Gastrocnemius medialis (tissue), 4 donors: ENCODE data around the gene PPP1R9B. TPM values are rescaled to one million over a fixed set of nuclear protein-coding genes. Genes with fewer than 3 reads are reported as not detected.

ENCODE experiments used
- ATAC-seq, 2 donors: fragments of 150-250 bp; one replicate each; pipeline ENCODE4 v1.9.1; 2016
- DNase-seq, 2 donors: peaks; one replicate each; pipeline ENCODE4 v3.0.0-alpha.2; 2019
- H3K27ac ChIP-seq, 4 donors: fragments of 200-600 bp; sonication (generic); 1 replicate in 1 of 4; 2 replicates in 3 of 4; pipeline ENCODE4 v1.5.1; 2016 to 2018; ENCODE audit warnings: mild to moderate bottlenecking in 2 of 4, moderate library complexity in 1 of 4
- H3K27me3 ChIP-seq, 3 donors: fragments of 200-600 bp; sonication (generic) in 2 of 3; 1 replicate in 1 of 3; 2 replicates in 2 of 3; pipeline versions ENCODE4 v1.5.1 to v1.6.0; 2016 to 2019; ENCODE audit warnings: mild to moderate bottlenecking in 1 of 3, moderate library complexity in 1 of 3
- H3K36me3 ChIP-seq, 2 donors: fragments of 200-600 bp; sonication (generic) in 1 of 2; one replicate each; pipeline ENCODE4 v1.5.1; 2017 to 2018
- H3K4me1 ChIP-seq, 2 donors: fragments of 200-600 bp; sonication (generic) in 1 of 2; one replicate each; pipeline ENCODE4 v1.5.1; 2016 to 2017; ENCODE audit warnings: mild to moderate bottlenecking in 2 of 2
- H3K4me3 ChIP-seq, 4 donors: fragments of 200-600 bp; sonication (generic) in 3 of 4; 1 replicate in 1 of 4; 2 replicates in 3 of 4; pipeline ENCODE4 v1.5.1; 2016 to 2019; ENCODE audit warnings: mild to moderate bottlenecking in 2 of 4
- H3K9me3 ChIP-seq, 3 donors: fragments of 200-600 bp; sonication (generic) in 2 of 3; 1 replicate in 1 of 3; 2 replicates in 2 of 3; pipeline ENCODE4 v1.5.1; 2016 to 2019
- POLR2A ChIP-seq, 2 donors: fragments of 450-650 bp; IDR thresholded peaks; one replicate each; pipeline ENCODE4 v1.6.1; 2017; ENCODE audit warnings: antibody characterized with exemption in 2 of 2, mild to moderate bottlenecking in 2 of 2, moderate library complexity in 2 of 2
- in situ Hi-C, 4 donors: fragments of 200-750 bp; cut with MboI; loops; one replicate each; pipeline versions ENCODE4 v1.15.0 to v1.8.0; 2017; ENCODE audit warnings: low sequenced_read_pairs in 4 of 4
- intact Hi-C: fragments of 100-400 bp; cut with DNase I; formaldehyde crosslinking; loops from one replicate; pipeline ENCODE4 v1.15.1; 2023; ENCODE audit warnings: low total_unique reads
- total RNA-seq, 4 donors: library from RNA; depleted of rRNA; stranded (reverse); fragments of >200 nt; gene quantifications; one replicate each; pipeline versions ENCODE4 v1.1.0 to v1.2.3, GENCODE V29; 2016
- TF ChIP-seq, protein P1 (sequence below), 5 experiments: fragments of 450-650 bp in 3 of 5; fragments of 200-600 bp in 2 of 5; sonication (generic) in 2 of 5; IDR thresholded peaks in 4 of 5; conservative IDR thresholded peaks in 1 of 5; 1 replicate in 4 of 5; 2 replicates in 1 of 5; pipeline ENCODE4 v1.5.1; 2016 to 2019; ENCODE audit warnings: antibody characterized with exemption in 5 of 5, mild to moderate bottlenecking in 3 of 5, moderate library complexity in 3 of 5

Gene PPP1R9B
- total RNA-seq, 4 donors from 2014 or later: 4.7 to 18.8 (median 11.0) TPM

DNA sequence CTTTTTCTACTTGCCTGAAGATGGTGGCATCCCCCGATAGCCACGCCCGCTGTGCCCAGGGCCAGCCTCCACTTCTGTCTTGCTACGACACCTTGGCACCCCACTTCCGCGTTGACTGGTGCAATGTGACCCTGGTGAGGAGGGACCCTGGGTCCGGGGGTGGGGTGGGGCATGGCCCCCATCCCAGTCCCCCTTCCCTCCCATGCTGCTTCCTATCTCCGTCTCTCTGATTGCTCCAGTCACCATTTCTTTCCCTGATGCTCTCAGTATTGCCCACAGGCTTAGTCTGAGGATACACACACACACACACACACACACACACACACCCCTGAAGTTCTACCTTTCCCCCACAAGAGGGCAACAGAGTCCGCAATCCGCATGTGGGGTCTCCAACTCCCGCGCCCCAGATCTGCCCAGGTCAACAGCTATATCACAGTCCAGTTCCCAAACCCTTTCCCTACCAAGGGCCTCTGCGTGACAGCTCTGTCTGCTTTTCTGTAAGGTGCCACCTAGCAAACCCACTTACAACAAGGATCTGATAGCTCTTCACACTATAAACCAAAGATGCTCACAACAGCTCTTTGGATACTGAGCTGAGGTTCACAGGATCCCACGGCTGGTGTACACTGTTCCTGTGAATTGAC is 18.8 kb upstream of the PPP1R9B start:
- in situ Hi-C loops (no loop called here), intact Hi-C loops (loop anchor here (5.0 to 10.0 kb wide), 2 partner anchors 37 to 696 kb away; partner anchors contain the start of genes SAMD14 and TOB1)
- peaks cover 70 to 76% of the 10 kb centered on the region in 2 donors for H3K4me1 ChIP-seq
- H3K27ac ChIP-seq: peak overlapping the region; percentile 98 to 100 (median 99)
- TF ChIP-seq, protein P1, sequence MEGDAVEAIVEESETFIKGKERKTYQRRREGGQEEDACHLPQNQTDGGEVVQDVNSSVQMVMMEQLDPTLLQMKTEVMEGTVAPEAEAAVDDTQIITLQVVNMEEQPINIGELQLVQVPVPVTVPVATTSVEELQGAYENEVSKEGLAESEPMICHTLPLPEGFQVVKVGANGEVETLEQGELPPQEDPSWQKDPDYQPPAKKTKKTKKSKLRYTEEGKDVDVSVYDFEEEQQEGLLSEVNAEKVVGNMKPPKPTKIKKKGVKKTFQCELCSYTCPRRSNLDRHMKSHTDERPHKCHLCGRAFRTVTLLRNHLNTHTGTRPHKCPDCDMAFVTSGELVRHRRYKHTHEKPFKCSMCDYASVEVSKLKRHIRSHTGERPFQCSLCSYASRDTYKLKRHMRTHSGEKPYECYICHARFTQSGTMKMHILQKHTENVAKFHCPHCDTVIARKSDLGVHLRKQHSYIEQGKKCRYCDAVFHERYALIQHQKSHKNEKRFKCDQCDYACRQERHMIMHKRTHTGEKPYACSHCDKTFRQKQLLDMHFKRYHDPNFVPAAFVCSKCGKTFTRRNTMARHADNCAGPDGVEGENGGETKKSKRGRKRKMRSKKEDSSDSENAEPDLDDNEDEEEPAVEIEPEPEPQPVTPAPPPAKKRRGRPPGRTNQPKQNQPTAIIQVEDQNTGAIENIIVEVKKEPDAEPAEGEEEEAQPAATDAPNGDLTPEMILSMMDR (IDR thresholded peaks at IDR 0.05 in 4 of 5, conservative IDR thresholded peaks at IDR 0.05 in 1 of 5): peak; percentile 57 to 91 (median 80)
- TF ChIP-seq POLR2A (IDR thresholded peaks at IDR 0.05): peak in 1 of 2 donors; percentile 4
- H3K27me3 ChIP-seq: no peaks in the 10 kb centered on the region
- peaks cover 0 to 20% of the 10 kb centered on the region in 2 donors for H3K36me3 ChIP-seq
- ATAC-seq: no peak
- H3K9me3 ChIP-seq: no peaks in the 10 kb centered on the region
- DNase-seq: no peak
- H3K4me3 ChIP-seq: no peak overlapping the region

DNA sequence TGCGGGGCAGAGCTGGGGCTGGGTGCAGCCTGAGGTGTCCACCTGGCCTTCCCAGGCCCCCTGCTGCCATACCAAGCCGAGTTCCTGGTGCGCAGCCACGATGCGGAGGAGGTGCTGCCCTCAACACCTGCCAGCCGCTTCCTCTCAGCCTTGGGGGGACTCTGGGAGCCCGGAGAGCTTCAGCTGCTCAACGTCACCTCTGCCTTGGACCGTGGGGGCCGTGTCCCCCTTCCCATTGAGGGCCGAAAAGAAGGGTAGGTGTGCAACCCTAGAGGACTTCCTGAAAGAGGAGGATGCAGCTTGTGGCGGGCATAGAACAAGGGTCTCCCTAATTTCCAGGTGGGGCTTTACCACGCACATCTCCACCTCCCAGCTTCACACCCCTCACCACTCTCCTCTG is 17.8 kb upstream of the PPP1R9B start:
- Histone ChIP-seq H3K4me3 (no peak overlapping the region), H3K4me1 (peaks cover 75 to 80% of the 10 kb centered on the region in 2 donors), H3K27ac (peak overlapping the region; percentile 98 to 100 (median 99)), H3K9me3 (no peaks in the 10 kb centered on the region), H3K36me3 (peaks cover 0 to 20% of the 10 kb centered on the region in 2 donors), H3K27me3 (no peaks in the 10 kb centered on the region)
- no peak for ATAC-seq
- in situ Hi-C loops (no loop called here), intact Hi-C loops (loop anchor here (5.0 to 10.0 kb wide), 2 partner anchors 36 to 696 kb away; partner anchors contain the start of genes SAMD14 and TOB1)
- no peak for DNase-seq
- TF ChIP-seq, protein P1 (IDR thresholded peaks at IDR 0.05 in 4 of 5, conservative IDR thresholded peaks at IDR 0.05 in 1 of 5): no peak
- no peak for TF ChIP-seq POLR2A (IDR thresholded peaks at IDR 0.05)

DNA sequence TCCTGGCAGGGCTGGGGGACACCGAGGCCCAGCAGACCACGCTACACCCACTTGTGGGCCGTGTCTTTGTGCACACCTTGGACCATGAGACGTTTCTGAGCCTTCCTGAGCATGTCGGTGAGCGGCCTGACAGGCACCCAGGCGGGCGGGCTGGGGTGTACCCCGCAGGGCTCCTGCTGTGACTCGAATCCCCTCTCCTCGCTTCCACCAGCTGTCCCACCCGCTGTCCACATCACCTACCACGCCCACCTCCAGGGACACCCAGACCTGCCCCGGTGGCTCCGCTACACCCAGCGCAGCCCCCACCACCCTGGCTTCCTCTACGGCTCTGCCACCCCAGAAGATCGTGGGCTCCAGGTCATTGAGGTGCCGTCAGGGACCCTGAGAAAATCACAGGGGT is 16.9 kb upstream of the PPP1R9B start:
- no peak for TF ChIP-seq POLR2A (IDR thresholded peaks at IDR 0.05)
- TF ChIP-seq, protein P1 (IDR thresholded peaks at IDR 0.05 in 4 of 5, conservative IDR thresholded peaks at IDR 0.05 in 1 of 5): no peak
- Histone ChIP-seq H3K9me3 (no peaks in the 10 kb centered on the region), H3K27me3 (no peaks in the 10 kb centered on the region), H3K36me3 (peaks cover 0 to 20% of the 10 kb centered on the region in 2 donors), H3K27ac (peak overlapping the region; percentile 98 to 100 (median 99)), H3K4me3 (peak overlapping the region; percentile 55 to 76 (median 62)), H3K4me1 (peaks cover 71 to 72% of the 10 kb centered on the region in 2 donors)
- in situ Hi-C loops: no loop called here
- DNase-seq (no peak), ATAC-seq (no peak)
- intact Hi-C loops: loop anchor here (5.0 to 10.0 kb wide), 2 partner anchors 35 to 697 kb away; partner anchors contain the start of genes SAMD14 and TOB1

DNA sequence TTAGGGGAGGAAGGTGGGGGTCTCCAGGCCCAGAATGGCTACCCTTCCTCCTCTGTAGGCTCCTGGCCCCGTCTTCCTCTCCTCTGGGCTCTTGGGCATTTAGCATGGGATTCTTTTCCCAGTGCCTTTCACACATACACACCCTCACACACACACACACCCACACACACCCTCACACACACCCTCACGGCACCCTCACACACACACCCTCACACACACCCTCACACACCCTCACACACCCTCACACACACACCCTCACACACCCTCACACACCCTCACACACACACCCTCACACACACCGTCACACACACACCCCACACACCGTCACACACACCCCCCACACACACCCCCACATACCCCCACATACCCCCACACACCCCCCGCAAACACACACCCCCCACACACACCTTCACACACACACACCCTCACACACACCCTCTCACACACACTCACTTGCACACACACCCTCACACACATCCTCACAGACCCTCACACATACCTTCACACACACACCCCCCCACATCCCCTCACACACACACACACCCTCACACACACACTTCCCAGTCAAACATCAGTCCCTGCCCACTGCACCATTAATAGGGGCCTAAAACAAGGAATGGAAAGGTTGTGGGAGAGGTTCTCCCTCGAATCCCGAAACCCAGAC is 16.2 kb upstream of the PPP1R9B start:
- Histone ChIP-seq H3K4me3 (peak overlapping the region; percentile 66 to 76 (median 70)), H3K27me3 (no peaks in the 10 kb centered on the region), H3K27ac (peak overlapping the region; percentile 98 to 100 (median 99)), H3K4me1 (peaks cover 70 to 76% of the 10 kb centered on the region in 2 donors), H3K36me3 (peaks cover 0 to 15% of the 10 kb centered on the region in 2 donors), H3K9me3 (no peaks in the 10 kb centered on the region)
- in situ Hi-C loops: no loop called here
- DNase-seq (no peak), ATAC-seq (no peak)
- TF ChIP-seq POLR2A (IDR thresholded peaks at IDR 0.05): no peak
- TF ChIP-seq, protein P1 (IDR thresholded peaks at IDR 0.05 in 4 of 5, conservative IDR thresholded peaks at IDR 0.05 in 1 of 5): peak in 1 of 5 experiments; percentile 23
- intact Hi-C loops: loop anchor here (5.0 to 10.0 kb wide), 2 partner anchors 34 to 698 kb away; partner anchors contain the start of genes SAMD14 and TOB1
